Right atrium auricular region (tissue), 2 donors: ENCODE measurements around the gene ZNF837. TPM values are rescaled to one million over a fixed set of nuclear protein-coding genes. Genes with fewer than 3 reads are reported as not detected.
A peak's percentile ranks its signal among the peaks of the same experiment; 100 is the strongest.

Experiments
- DNase-seq: peaks from one replicate; pipeline ENCODE4 v3.0.0-alpha.2; 2019; ENCODE audit warnings: low spot score
- H3K27ac ChIP-seq, 2 donors: fragments of 200-600 bp; sonication (generic); 1 replicate in 1 of 2; 2 replicates in 1 of 2; pipeline ENCODE4 v1.5.1; 2016 to 2019
- H3K27me3 ChIP-seq, 2 donors: fragments of 200-600 bp; sonication (generic); one replicate each; pipeline versions ENCODE4 v1.5.1 to v1.6.0; 2017 to 2019
- H3K36me3 ChIP-seq: fragments of 200-600 bp; sonication (generic); one replicate; pipeline ENCODE4 v1.5.1; 2016
- H3K4me1 ChIP-seq, 2 donors: fragments of 200-600 bp; sonication (generic); one replicate each; pipeline versions ENCODE4 v1.5.1 to v1.6.0; 2017 to 2019
- H3K4me3 ChIP-seq, 2 donors: fragments of 200-600 bp; sonication (generic); 1 replicate in 1 of 2; 2 replicates in 1 of 2; pipeline ENCODE4 v1.5.1; 2017 to 2019; ENCODE audit warnings: mild to moderate bottlenecking in 1 of 2, moderate library complexity in 1 of 2
- H3K9me3 ChIP-seq, 2 donors: fragments of 200-600 bp; sonication (generic); one replicate each; pipeline ENCODE4 v1.5.1; 2019
- total RNA-seq, 2 donors: library from RNA; depleted of rRNA; stranded (reverse); fragments of >200 nt; gene quantifications; one replicate each; pipeline ENCODE4 v1.1.0, GENCODE V29; 2016
- TF ChIP-seq, protein P1 (sequence below), 2 donors: fragments of 200-600 bp; sonication (generic); IDR thresholded peaks; one replicate each; pipeline ENCODE4 v1.5.1; 2019; ENCODE audit warnings: antibody characterized with exemption in 2 of 2

ZNF837 gene
- total RNA-seq, 2 donors from 2014 or later = 0.70 to 1.3 TPM

DNA sequence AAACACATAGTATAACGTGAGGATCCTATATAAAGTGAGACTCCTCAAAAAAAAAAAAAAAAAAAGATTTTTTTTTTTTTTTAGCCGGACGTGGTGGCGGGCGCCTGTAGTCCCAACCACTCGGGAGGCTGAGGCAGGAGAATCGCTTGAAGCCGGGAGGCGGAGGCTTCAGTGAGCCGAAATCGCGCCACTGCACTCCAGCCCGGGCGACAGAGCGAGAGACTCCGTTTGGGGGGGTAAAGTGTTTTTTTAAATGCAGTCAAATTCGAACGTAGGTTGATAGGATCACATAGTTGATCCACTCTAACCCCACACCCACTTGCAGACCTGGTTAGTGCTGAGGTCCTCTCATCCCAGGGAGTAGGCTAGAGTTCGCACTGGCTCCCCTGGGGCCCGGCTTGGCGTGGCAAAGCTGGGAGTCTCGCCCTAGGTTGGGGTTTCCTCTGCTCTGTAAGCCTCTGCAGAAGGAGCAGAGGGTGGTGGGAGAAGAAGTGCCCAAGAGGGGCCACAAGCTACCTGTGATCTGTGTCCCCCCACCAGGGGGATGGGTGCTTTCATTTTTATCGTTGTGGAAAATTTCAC is 21.1 kb upstream of the ZNF837 start:
- H3K27ac ChIP-seq = peak overlapping the region in 1 of 2 donors; percentile 69
- peaks cover 0 to 20% of the 10 kb centered on the region in 2 donors for H3K4me1 ChIP-seq
- H3K27me3 ChIP-seq = peaks cover 1 to 2% of the 10 kb centered on the region in 2 donors
- TF ChIP-seq, protein P1, sequence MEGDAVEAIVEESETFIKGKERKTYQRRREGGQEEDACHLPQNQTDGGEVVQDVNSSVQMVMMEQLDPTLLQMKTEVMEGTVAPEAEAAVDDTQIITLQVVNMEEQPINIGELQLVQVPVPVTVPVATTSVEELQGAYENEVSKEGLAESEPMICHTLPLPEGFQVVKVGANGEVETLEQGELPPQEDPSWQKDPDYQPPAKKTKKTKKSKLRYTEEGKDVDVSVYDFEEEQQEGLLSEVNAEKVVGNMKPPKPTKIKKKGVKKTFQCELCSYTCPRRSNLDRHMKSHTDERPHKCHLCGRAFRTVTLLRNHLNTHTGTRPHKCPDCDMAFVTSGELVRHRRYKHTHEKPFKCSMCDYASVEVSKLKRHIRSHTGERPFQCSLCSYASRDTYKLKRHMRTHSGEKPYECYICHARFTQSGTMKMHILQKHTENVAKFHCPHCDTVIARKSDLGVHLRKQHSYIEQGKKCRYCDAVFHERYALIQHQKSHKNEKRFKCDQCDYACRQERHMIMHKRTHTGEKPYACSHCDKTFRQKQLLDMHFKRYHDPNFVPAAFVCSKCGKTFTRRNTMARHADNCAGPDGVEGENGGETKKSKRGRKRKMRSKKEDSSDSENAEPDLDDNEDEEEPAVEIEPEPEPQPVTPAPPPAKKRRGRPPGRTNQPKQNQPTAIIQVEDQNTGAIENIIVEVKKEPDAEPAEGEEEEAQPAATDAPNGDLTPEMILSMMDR (IDR thresholded peaks at IDR 0.05) = no peak
- DNase-seq = no peak
- H3K36me3 ChIP-seq = no peaks in the 10 kb centered on the region
- peak overlapping the region; percentile 41 to 65 for H3K4me3 ChIP-seq
- H3K9me3 ChIP-seq = no peaks in the 10 kb centered on the region

DNA sequence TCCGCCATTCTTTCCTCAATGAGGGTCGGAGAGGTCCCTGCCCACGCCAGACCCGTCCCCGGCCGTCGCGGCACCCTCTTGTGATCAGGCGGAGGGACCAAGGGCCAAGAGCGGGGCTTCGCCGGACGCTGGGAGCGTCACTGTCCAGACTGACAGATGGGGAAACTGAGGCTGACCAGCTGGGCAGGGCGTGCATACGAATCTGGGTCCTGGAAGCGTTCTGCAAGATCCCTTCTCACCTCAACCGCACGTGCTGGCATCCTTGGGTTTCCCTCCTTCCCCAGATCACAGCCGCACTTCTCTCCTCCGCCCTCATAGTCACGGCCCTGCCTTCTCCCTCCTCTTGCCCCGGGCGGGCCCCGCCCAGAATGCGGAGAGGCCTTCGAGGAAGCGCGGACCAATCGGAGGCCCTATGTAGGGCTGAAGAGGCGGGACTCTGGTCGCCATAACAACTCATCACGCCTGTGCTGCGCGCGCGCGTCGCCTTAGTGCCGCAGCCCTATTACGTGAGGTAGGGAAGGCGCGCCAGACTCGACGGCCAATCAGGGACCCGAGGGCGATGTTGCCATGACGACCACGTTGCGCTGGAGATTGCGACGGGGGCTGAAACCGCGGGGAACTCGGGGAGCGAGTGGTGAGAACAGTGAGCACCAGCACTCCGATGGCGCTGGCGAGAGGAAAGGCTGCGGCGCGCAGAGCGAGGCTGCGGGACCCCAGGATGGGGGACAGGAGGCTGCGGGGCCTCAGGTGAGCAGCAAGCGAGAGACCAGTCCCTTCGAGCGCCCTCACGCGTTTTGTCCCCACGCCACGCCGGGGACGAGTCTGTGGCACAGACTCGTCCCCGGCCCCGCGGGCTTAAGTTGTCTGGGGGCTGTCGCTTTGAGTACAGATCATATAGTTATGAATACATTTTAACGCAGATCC is 20.3 kb upstream of the ZNF837 start:
- Histone ChIP-seq H3K4me3 (peak overlapping the region; percentile 41 to 65), H3K36me3 (no peaks in the 10 kb centered on the region), H3K27me3 (peaks cover 6% of the 10 kb centered on the region in 2 donors), H3K27ac (peak overlapping the region; percentile 60 to 69), H3K9me3 (no peaks in the 10 kb centered on the region), H3K4me1 (peaks cover 0 to 20% of the 10 kb centered on the region in 2 donors)
- TF ChIP-seq, protein P1 (IDR thresholded peaks at IDR 0.05) = peak in 1 of 2 donors; percentile 28
- peak; percentile 99 for DNase-seq

DNA sequence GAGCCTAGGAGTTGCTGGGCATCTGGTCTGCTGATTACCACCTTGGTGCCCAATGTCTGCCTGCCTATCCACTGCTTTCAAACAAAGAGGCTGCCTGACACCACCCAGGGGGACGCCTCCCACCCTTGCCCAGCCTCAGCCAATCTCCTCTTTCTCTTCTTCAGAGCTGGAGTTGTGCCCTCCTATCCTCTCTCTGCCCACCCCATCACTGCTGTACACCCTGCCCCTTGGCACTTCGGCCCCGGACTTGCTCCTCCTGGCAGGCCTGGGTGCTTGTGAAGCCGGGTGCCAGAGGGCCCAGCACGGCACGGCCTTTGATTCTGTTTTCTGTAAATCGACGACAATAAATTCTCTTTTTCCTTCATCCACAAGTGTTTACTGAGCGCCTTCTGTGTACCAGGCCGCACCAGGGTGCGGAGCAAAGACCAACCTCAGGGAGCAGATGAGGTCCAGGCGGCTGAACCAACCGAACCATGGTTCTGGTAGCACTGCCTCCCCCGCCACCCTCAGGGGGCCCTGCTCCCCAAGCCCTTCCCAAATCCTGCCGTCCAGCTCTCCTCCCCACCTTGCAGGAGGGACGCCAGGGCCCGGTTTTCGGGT is 19.6 kb upstream of the ZNF837 start:
- no peaks in the 10 kb centered on the region for H3K36me3 ChIP-seq
- H3K4me3 ChIP-seq = peak overlapping the region; percentile 41 to 65
- TF ChIP-seq, protein P1 (IDR thresholded peaks at IDR 0.05) = no peak
- H3K9me3 ChIP-seq = no peaks in the 10 kb centered on the region
- peaks cover 6 to 12% of the 10 kb centered on the region in 2 donors for H3K27me3 ChIP-seq
- peaks cover 0 to 27% of the 10 kb centered on the region in 2 donors for H3K4me1 ChIP-seq
- DNase-seq = no peak
- no peak overlapping the region for H3K27ac ChIP-seq

DNA sequence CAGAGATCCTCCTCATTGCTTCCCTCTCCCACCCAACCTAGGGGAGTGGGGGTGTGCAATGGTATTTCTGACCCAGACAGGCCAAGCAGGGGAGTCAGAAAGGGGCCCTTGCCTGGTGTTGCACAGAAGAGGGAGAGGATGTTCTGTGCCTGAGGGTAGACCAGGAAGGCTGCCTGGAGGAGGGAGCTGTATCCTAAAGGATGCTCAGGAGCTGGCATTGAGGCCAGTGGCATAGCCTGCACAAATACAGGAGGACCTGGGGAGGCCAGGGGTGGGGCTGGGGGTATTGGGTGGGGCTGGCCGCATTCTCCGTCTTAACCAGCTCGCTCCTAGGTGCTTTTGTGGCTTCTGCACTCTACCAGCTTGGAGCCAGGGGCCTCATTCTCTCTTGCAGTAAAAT is 19.1 kb upstream of the ZNF837 start:
- no peaks in the 10 kb centered on the region for H3K9me3 ChIP-seq
- TF ChIP-seq, protein P1 (IDR thresholded peaks at IDR 0.05) = no peak
- peaks cover 3% of the 10 kb centered on the region for H3K36me3 ChIP-seq
- H3K4me1 ChIP-seq = peaks cover 0 to 27% of the 10 kb centered on the region in 2 donors
- no peak overlapping the region for H3K4me3 ChIP-seq
- H3K27me3 ChIP-seq = peaks cover 6 to 12% of the 10 kb centered on the region in 2 donors
- H3K27ac ChIP-seq = no peak overlapping the region
- no peak for DNase-seq

DNA sequence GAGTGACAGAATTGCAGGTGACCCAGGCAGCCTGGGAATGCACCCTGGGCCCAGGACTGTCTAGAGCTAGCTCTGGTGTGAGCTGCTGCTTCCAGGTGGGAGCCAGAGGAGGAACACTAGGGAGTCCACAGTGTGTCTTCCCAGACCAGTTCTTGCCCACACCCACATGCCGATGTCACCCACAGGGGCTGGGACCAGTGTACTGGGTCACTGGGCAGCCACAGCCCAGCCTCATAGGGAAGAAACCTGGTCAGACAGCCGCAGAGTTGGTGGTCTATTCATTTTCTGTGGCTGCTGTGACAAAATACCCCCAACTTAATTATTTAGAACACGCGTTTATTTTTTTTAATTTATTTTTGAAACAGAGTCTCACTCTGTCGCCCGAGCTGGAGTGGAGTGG is 17.7 kb upstream of the ZNF837 start:
- H3K27ac ChIP-seq = no peak overlapping the region
- H3K9me3 ChIP-seq = no peaks in the 10 kb centered on the region
- no peak for DNase-seq
- TF ChIP-seq, protein P1 (IDR thresholded peaks at IDR 0.05) = no peak
- H3K4me3 ChIP-seq = no peak overlapping the region
- peaks cover 16% of the 10 kb centered on the region for H3K36me3 ChIP-seq
- H3K4me1 ChIP-seq = peaks cover 0 to 27% of the 10 kb centered on the region in 2 donors
- H3K27me3 ChIP-seq = peaks cover 6 to 12% of the 10 kb centered on the region in 2 donors
